IgD-negative memory B cell (primary cell): Measurements from ENCODE around the gene MFN2. TPM values are rescaled to one million over a fixed set of nuclear protein-coding genes. Genes with fewer than 3 reads are reported as not detected.
"Not testable (repeated sequence)": the region's sequence is repeated elsewhere in the genome, so short reads cannot be mapped to it uniquely, and the experiment has no call there.

Experiments
- H3K27ac Mint-ChIP-seq, 3 donors: one replicate each; pipeline ENCODE4 v1.8.0; 2020 to 2022; ENCODE audit warnings: mild to moderate bottlenecking in 3 of 3, mixed read lengths in 3 of 3, moderate library complexity in 1 of 3
- H3K27me3 Mint-ChIP-seq: one replicate; pipeline ENCODE4 v1.8.0; 2021; ENCODE audit warnings: mixed read lengths
- H3K36me3 Mint-ChIP-seq: one replicate; pipeline ENCODE4 v1.8.0; 2020; ENCODE audit warnings: mild to moderate bottlenecking, mixed read lengths
- H3K4me1 Mint-ChIP-seq, 3 donors: one replicate each; pipeline ENCODE4 v1.8.0; 2020 to 2022; ENCODE audit warnings: mixed read lengths in 3 of 3, mild to moderate bottlenecking in 1 of 3
- H3K4me3 Mint-ChIP-seq, 4 donors: one replicate each; pipeline ENCODE4 v1.8.0; 2020 to 2022; ENCODE audit warnings: mild to moderate bottlenecking in 4 of 4, mixed read lengths in 4 of 4, moderate library complexity in 3 of 4
- H3K9me3 Mint-ChIP-seq, 3 donors: one replicate each; pipeline ENCODE4 v1.8.0; 2020 to 2021; ENCODE audit warnings: mixed read lengths in 3 of 3, mild to moderate bottlenecking in 1 of 3
- polyA plus RNA-seq: library from polyadenylated mRNA; unstranded; fragments of 300-500 nt; fragmentation: Illumina TruSeq; gene quantifications from one replicate; pipeline ENCODE4 v1.2.3, GENCODE V29; 2021

The MFN2 gene
- polyA plus RNA-seq, 1 donor from 2014 or later = 31.2 TPM

DNA sequence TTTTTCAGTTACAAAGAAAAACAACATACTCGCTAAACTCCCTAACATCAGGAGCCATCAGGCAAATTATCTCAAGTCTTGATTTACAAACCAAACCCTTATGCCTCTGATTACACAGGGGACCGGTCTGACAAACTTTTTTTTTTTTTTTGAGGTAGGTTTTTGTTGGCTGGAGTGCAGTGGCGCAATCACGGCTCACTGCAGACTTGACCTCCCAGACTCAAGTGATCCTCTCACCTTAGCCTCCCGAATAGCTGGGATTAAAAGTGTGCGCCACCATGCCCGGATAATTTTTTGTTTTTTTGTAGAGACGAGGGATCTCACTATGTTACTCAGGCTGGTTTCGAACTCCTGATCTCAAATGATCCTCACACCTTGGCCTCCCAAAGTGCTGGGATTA, 35.3 kb downstream of the MFN2 start:
- no peaks in the 10 kb centered on the region for H3K9me3 Mint-ChIP-seq
- no peak overlapping the region for H3K27ac Mint-ChIP-seq
- H3K4me1 Mint-ChIP-seq = peaks cover 4 to 13% (median 11%) of the 10 kb centered on the region in 3 donors
- no peaks in the 10 kb centered on the region for H3K27me3 Mint-ChIP-seq
- H3K36me3 Mint-ChIP-seq = no peaks in the 10 kb centered on the region
- no peak overlapping the region for H3K4me3 Mint-ChIP-seq

DNA sequence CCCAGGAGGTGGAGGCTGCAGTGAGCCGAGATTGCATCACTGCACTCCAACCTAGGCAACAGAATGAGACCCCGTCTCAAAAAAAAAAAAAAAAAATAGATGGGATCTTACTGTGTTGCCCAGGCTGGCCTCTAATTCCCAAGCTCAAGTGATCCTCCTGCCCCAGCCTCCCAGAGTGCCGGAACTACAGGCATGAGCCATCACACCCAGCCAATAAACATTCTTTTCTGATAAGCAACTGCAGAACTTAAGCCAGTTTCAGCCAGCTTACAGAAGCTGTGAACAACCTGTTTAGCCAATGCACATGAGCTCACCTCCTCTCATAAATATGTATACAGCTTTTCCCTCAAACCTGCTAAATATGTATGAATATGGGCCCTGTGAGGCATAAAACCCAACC, 35.9 kb downstream of the MFN2 start:
- H3K4me1 Mint-ChIP-seq = peaks cover 4 to 13% (median 12%) of the 10 kb centered on the region in 3 donors
- no peaks in the 10 kb centered on the region for H3K27me3 Mint-ChIP-seq
- H3K36me3 Mint-ChIP-seq = no peaks in the 10 kb centered on the region
- peak overlapping the region in 1 of 4 donors; percentile 4 for H3K4me3 Mint-ChIP-seq
- H3K27ac Mint-ChIP-seq = no peak overlapping the region
- H3K9me3 Mint-ChIP-seq = no peaks in the 10 kb centered on the region

DNA sequence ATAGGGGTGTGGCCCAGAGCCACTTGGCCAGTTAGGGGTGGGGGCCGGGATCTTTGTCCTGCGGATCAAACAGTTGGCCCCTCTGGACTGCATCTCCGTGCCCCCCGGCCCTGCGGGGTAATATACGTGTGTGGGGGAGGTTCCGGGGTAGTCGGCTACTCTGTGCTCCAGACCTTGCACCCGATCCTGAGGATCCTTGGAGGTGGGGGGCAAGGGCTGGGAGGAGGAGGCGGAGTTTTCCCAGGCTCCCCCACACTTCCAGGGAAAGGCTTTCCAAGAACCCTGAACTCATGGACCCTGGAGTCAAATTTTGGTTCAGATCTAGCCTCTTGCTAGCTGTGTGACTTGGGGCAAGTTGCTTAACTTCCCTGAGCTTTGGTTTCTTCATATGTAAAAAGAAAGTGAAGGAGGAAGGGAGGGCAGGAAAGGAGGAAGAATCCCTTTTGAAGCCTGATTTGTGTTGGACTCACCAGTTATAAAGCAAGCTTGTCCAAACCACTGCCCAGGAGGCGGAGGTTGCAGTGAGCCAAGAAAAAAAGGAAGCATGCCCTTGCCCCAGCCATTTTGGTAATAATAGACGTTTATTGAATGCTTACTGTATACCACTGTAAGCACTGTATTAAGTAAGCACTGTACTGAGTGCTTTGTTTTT, 39.7 kb downstream of the MFN2 start:
- peaks cover 4% of the 10 kb centered on the region for H3K36me3 Mint-ChIP-seq
- H3K4me1 Mint-ChIP-seq = peaks cover 4 to 16% (median 9%) of the 10 kb centered on the region in 3 donors
- no peaks in the 10 kb centered on the region for H3K9me3 Mint-ChIP-seq
- peak overlapping the region; percentile 79 to 96 (median 92) for H3K4me3 Mint-ChIP-seq
- no peaks in the 10 kb centered on the region for H3K27me3 Mint-ChIP-seq
- peak overlapping the region in 2 of 3 donors; percentile 46 to 98 for H3K27ac Mint-ChIP-seq

DNA sequence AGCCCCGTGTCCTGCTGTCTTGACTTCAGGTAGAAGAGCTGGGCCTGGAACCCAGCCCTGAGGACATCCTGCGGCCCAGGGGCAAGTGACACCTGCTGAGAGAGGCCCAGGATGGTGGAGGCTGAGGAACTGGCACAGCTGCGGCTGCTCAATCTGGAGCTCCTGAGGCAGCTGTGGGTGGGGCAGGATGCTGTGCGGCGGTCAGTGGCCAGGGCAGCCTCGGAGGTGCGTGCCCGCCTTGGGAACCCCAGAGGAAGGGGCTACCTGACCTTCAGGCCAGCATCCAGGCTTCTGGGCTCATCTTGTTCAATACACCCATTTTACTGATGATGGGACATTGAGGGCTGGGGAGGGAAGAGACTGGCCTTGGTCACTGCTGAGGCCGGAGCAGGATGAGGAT, 41.4 kb downstream of the MFN2 start:
- no peaks in the 10 kb centered on the region for H3K9me3 Mint-ChIP-seq
- H3K27me3 Mint-ChIP-seq = no peaks in the 10 kb centered on the region
- peaks cover 4 to 19% (median 9%) of the 10 kb centered on the region in 3 donors for H3K4me1 Mint-ChIP-seq
- H3K36me3 Mint-ChIP-seq = peaks cover 7% of the 10 kb centered on the region
- H3K4me3 Mint-ChIP-seq = peak overlapping the region in 2 of 4 donors; percentile 28 to 45
- no peak overlapping the region for H3K27ac Mint-ChIP-seq

DNA sequence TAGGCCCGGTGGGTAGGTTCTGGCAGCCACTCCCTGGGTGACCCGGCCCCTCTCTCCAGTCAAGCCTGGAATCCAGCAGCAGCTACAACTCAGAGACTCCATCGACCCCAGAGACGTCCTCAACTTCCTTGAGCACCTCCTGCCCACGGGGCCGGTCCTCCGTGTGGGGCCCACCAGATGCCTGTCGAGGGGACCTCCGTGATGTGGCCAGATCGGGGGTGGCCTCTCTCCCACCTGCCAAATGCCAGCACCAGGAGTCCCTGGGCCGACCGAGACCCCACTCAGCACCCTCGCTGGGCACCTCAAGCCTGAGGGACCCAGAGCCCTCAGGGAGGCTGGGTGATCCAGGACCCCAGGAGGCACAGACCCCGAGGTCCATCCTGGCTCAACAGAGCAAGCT, 41.8 kb downstream of the MFN2 start:
- Mint-ChIP-seq H3K27me3 (no peaks in the 10 kb centered on the region), H3K27ac (no peak overlapping the region), H3K4me1 (peaks cover 4 to 19% (median 9%) of the 10 kb centered on the region in 3 donors), H3K36me3 (peaks cover 8% of the 10 kb centered on the region), H3K4me3 (peak overlapping the region in 2 of 4 donors; percentile 45 to 52), H3K9me3 (no peaks in the 10 kb centered on the region)

DNA sequence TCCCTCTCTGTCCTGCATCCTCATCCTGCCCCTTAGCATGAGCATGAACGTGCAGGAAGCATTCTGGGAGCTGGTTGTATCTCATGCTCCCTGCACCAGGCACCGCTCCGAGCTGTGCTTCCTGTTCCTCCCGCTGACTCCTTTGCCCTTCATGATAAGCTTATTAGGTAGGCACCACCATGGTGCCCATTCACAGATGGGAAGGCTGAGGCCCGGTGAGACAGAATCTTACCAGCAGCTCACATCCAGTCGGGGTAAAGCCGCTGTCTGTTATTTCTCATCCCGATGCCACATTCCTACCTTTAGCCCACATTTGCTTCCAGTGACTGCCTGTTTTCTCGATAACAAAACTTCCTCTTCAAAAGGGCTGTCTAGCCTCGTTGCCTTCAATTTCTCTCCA, 46.3 kb downstream of the MFN2 start:
- Mint-ChIP-seq H3K4me3 (peak overlapping the region in 1 of 4 donors; percentile 28), H3K27me3 (no peaks in the 10 kb centered on the region), H3K27ac (no peak overlapping the region), H3K36me3 (peaks cover 11% of the 10 kb centered on the region), H3K4me1 (peaks cover 0 to 13% (median 9%) of the 10 kb centered on the region in 3 donors), H3K9me3 (no peaks in the 10 kb centered on the region)

DNA sequence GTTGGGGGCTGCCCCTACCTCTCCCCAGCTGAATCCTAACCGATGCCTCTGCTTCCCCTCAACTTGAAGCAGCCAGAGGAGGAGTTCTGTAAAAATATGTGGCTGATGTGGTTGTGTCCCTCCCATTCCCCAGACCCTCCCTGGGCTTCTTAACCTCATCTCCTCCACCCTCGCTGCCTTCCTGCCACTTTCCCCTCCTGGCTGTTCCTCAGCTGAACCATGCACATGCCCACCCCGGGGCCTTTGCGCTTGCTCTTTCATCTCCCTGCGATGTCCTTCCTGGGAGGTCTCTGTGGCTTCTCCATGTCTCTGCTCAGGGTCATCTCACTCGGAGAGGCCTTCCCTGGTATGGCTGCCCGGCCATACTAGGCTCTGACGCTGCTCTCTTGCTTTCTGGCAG, 48.0 kb downstream of the MFN2 start:
- peaks cover 0 to 9% (median 8%) of the 10 kb centered on the region in 3 donors for H3K4me1 Mint-ChIP-seq
- peaks cover 11% of the 10 kb centered on the region for H3K36me3 Mint-ChIP-seq
- no peaks in the 10 kb centered on the region for H3K27me3 Mint-ChIP-seq
- H3K9me3 Mint-ChIP-seq = no peaks in the 10 kb centered on the region
- no peak overlapping the region for H3K27ac Mint-ChIP-seq
- no peak overlapping the region for H3K4me3 Mint-ChIP-seq

GRCh38 chr1:12028957-12029511, 48.8 kb downstream of the MFN2 start:
- Mint-ChIP-seq H3K9me3 (no peaks in the 10 kb centered on the region), H3K4me3 (no peak overlapping the region), H3K27me3 (no peaks in the 10 kb centered on the region), H3K27ac (no peak overlapping the region), H3K4me1 (peaks cover 0 to 9% (median 8%) of the 10 kb centered on the region in 3 donors), H3K36me3 (peaks cover 11% of the 10 kb centered on the region)

- Mint-ChIP-seq H3K4me1 (peaks cover 0 to 8% (median 7%) of the 10 kb centered on the region in 3 donors), H3K27me3 (no peaks in the 10 kb centered on the region), H3K9me3 (no peaks in the 10 kb centered on the region), H3K36me3 (peaks cover 7% of the 10 kb centered on the region), H3K4me3 (peak overlapping the region in 1 of 4 donors; percentile 82), H3K27ac (no peak overlapping the region)
Measured at GRCh38 chr1:12029720-12030339, 49.6 kb downstream of the MFN2 start.

GRCh38 chr1:12031039-12031980, 51.1 kb downstream of the MFN2 start:
- Mint-ChIP-seq H3K9me3 (no peaks in the 10 kb centered on the region), H3K36me3 (peaks cover 7% of the 10 kb centered on the region), H3K4me3 (peak overlapping the region in 1 of 4 donors; percentile 5), H3K4me1 (peaks cover 0 to 7% (median 7%) of the 10 kb centered on the region in 3 donors), H3K27me3 (no peaks in the 10 kb centered on the region), H3K27ac (no peak overlapping the region)

DNA sequence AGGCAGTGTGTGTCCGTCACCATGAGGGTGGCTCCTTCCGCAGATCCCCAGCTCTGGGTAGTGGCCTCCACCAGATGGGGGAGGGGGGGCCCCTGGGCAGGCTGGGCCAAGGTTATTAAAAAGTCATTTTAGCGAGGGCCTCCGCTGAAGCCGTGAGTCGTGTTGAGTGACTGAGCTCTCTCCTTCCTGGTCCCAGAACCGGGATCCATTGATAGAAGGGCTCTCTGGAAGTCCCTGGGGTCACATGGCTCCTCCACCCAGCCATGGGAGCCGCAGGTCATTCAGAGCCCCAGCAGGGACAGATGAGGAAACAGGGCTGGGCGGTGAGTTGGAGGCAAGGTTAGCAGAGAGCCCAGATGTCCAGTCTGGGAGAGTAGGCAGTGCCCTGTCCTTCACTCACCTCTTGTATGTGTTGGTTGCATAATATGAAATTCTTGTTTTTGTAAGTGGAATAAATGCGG, 51.9 kb downstream of the MFN2 start:
- H3K4me3 Mint-ChIP-seq = no peak overlapping the region
- H3K27ac Mint-ChIP-seq = no peak overlapping the region
- H3K4me1 Mint-ChIP-seq = peaks cover 0 to 7% (median 4%) of the 10 kb centered on the region in 3 donors
- no peaks in the 10 kb centered on the region for H3K27me3 Mint-ChIP-seq
- no peaks in the 10 kb centered on the region for H3K9me3 Mint-ChIP-seq
- peaks cover 3% of the 10 kb centered on the region for H3K36me3 Mint-ChIP-seq

DNA sequence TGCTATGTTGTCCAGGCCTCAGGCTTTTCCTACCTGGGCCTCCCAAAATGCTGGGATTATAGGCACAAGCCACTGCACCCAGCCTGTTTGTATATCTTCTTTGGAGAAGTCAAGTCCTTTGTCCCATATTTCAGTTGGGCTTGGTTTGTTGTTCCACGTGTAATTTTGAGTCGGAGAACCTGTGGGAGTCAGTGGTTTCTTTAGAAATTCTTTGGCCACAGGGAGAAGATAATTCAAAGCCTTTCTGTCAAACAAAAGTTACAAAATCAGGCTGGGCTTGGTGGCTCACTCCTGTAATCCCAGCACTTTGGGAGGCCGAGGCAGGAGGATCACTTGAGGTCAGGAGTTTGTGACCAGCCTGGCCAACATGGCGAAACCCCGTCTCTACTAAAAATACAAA, 53.2 kb downstream of the MFN2 start:
- H3K9me3 Mint-ChIP-seq, H3K4me1 Mint-ChIP-seq, H3K36me3 Mint-ChIP-seq, H3K27ac Mint-ChIP-seq, H3K27me3 Mint-ChIP-seq, H3K4me3 Mint-ChIP-seq: not testable (repeated sequence)

- no peaks in the 10 kb centered on the region for H3K36me3 Mint-ChIP-seq
- H3K4me1 Mint-ChIP-seq = peaks cover 5 to 13% (median 10%) of the 10 kb centered on the region in 3 donors
- H3K9me3 Mint-ChIP-seq = no peaks in the 10 kb centered on the region
- no peak overlapping the region for H3K27ac Mint-ChIP-seq
- H3K4me3 Mint-ChIP-seq = no peak overlapping the region
- no peaks in the 10 kb centered on the region for H3K27me3 Mint-ChIP-seq
Measured at GRCh38 chr1:12034381-12034801, 54.1 kb downstream of the MFN2 start.

- Mint-ChIP-seq H3K27me3 (no peaks in the 10 kb centered on the region), H3K27ac (no peak overlapping the region), H3K36me3 (no peaks in the 10 kb centered on the region), H3K4me1 (peaks cover 7 to 15% (median 9%) of the 10 kb centered on the region in 3 donors), H3K9me3 (no peaks in the 10 kb centered on the region), H3K4me3 (no peak overlapping the region)
Measured at GRCh38 chr1:12035312-12035711, 55.1 kb downstream of the MFN2 start.
